HepG2 (cell line): ENCODE results near the gene HBS1L. TPM values are rescaled to one million over a fixed set of nuclear protein-coding genes. Genes with fewer than 3 reads are reported as not detected.

ENCODE experiments used
- ATAC-seq: fragments of 200-7000 bp; cut with Tn5 transposase; 3 replicates; pipeline ENCODE4 v1.9.1; 2020; ENCODE audit warnings: mild to moderate bottlenecking, moderate library complexity
- BruUV-seq: library from RNA; stranded (reverse); fragments of 400-500 nt; replicated peaks from 2 replicates; lab custom pipeline; 2021; lab: Mats Ljungman, UMichigan
- CTCF ChIA-PET: fragments of 300-600 bp; formaldehyde crosslinking; extraction: SDS; loops from one replicate; lab custom pipeline; 2021; ENCODE audit warnings: low total read pairs, inconsistent platforms, low intra/inter-chr PET ratio; lab: Yijun Ruan, JAX
- POLR2A ChIA-PET: fragments of 350-600 bp; sonication (Branson Sonifier 250); formaldehyde crosslinking; loops from one replicate; lab custom pipeline; 2020; ENCODE audit warnings: antibody characterized with exemption, inconsistent platforms; lab: Yijun Ruan, JAX
- DNase-seq: peaks from one replicate; pipeline ENCODE4 v3.0.0-alpha.2; 2015; ENCODE audit warnings: low spot score
- FAIRE-seq: peaks from 3 replicates; lab custom pipeline; 2011; peaks lifted over from hg19 to GRCh38; lab: Jason Lieb, UNC
- H2AFZ ChIP-seq: one replicate; pipeline ENCODE4 v1.6.1; 2011; ENCODE audit warnings: low read length, inconsistent platforms
- H3K27ac ChIP-seq: fragments of 300-600 bp; 3 replicates; pipeline ENCODE4 v1.8.0; 2011; ENCODE audit warnings: mixed run types, mild to moderate bottlenecking, mixed read lengths, low read length, inconsistent platforms; ENCODE audit not compliant: insufficient read depth; ENCODE audit errors: extremely low read length
- H3K27me3 ChIP-seq, 2 experiments: fragments of 200-600 bp in 1 of 2; 2 replicates in 1 of 2; 3 replicates in 1 of 2; pipeline versions ENCODE4 v1.6.0 to v1.8.0; 2011; ENCODE audit warnings: low read length in 2 of 2, mild to moderate bottlenecking in 2 of 2, moderate library complexity in 2 of 2, inconsistent platforms in 1 of 2; ENCODE audit not compliant: insufficient read depth in 2 of 2, control insufficient read depth in 1 of 2
- H3K36me3 ChIP-seq, 2 experiments: fragments of 200-600 bp in 1 of 2; replicated peaks in 1 of 2; 2 replicates in 1 of 2; 3 replicates in 1 of 2; pipeline versions ENCODE4 v1.5.1 to v1.8.0; 2011; ENCODE audit warnings: low read length in 2 of 2, inconsistent platforms in 1 of 2; ENCODE audit not compliant: insufficient read depth in 2 of 2, control insufficient read depth in 1 of 2
- H3K4me1 ChIP-seq: 2 replicates; pipeline ENCODE4 v1.5.1; 2012; ENCODE audit warnings: low read length, inconsistent platforms; ENCODE audit not compliant: insufficient read depth
- H3K4me2 ChIP-seq: 2 replicates; pipeline ENCODE4 v1.6.0; 2011; ENCODE audit warnings: low read depth, low read length, inconsistent platforms
- H3K4me3 ChIP-seq, 3 experiments: fragments of 200-600 bp in 1 of 3; sonication (generic), shearing (Covaris generic) in 1 of 3; replicated peaks in 1 of 3; 2 replicates each; pipeline ENCODE4 v1.5.1; 2011 to 2016; ENCODE audit warnings: low read length in 3 of 3, inconsistent platforms in 2 of 3, low read depth in 2 of 3, mild to moderate bottlenecking in 2 of 3, control low read depth in 1 of 3, mixed read lengths in 1 of 3; ENCODE audit not compliant: insufficient read depth in 1 of 3
- H3K79me2 ChIP-seq: one replicate; pipeline ENCODE4 v1.6.1; 2011; ENCODE audit warnings: low read length, inconsistent platforms; ENCODE audit not compliant: insufficient read depth
- H3K9ac ChIP-seq: 2 replicates; pipeline ENCODE4 v1.6.0; 2011; ENCODE audit warnings: mild to moderate bottlenecking, low read depth, low read length, inconsistent platforms; ENCODE audit not compliant: insufficient read depth
- H3K9me3 ChIP-seq: 2 replicates; pipeline ENCODE4 v1.5.1; 2012; ENCODE audit warnings: mild to moderate bottlenecking, low read length
- H4K20me1 ChIP-seq: 2 replicates; pipeline ENCODE4 v1.6.0; 2011; ENCODE audit warnings: inconsistent platforms, mild to moderate bottlenecking, low read length, moderate library complexity; ENCODE audit not compliant: insufficient read depth
- ATF1 ChIP-seq: IDR thresholded peaks from 2 replicates; pipeline ENCODE4 v1.6.1; 2016; ENCODE audit warnings: mild to moderate bottlenecking, control low read depth
- HNF1A ChIP-seq, 2 experiments: sonication (generic) in 1 of 2; formaldehyde crosslinking in 1 of 2; IDR thresholded peaks; 2 replicates each; pipeline versions ENCODE4 v1.4.0 to v1.6.1; 2016 to 2020; ENCODE audit warnings: borderline replicate concordance in 1 of 2, low read depth in 1 of 2, mild to moderate bottlenecking in 1 of 2, missing genetic modification reagents in 1 of 2
- ZBED4 ChIP-seq: sonication (generic); formaldehyde crosslinking; IDR thresholded peaks from 2 replicates; pipeline ENCODE4 v1.4.0; 2020; ENCODE audit warnings: missing genetic modification reagents, borderline replicate concordance
- ZNF615 ChIP-seq: sonication (generic); formaldehyde crosslinking; IDR thresholded peaks from 2 replicates; pipeline ENCODE4 v1.5.0; 2020; ENCODE audit warnings: mild to moderate bottlenecking, missing genetic modification reagents, borderline replicate concordance
- WGBS: methylation state at CpG from one replicate; pipeline ENCODE4 v1.1.6; 2017; ENCODE audit warnings: low lambda C conversion rate; 5-methylcytosine and 5-hydroxymethylcytosine counted together
- in situ Hi-C: cut with HindIII; loops from 2 replicates; pipeline ENCODE4 v1.10.0; 2017; ENCODE audit warnings: low pct_unique_long_range_greater_than_20kb; ENCODE audit not compliant: extremely low pct_ligation_motif_present
- intact Hi-C: fragments of 100-400 bp; cut with micrococcal nuclease; formaldehyde crosslinking; loops from one replicate; pipeline ENCODE4 v1.10.0; 2022; ENCODE audit not compliant: unreplicated experiment
- polyA plus RNA-seq, 8 experiments: library from polyadenylated mRNA; depleted of rRNA in 3 of 8; stranded (reverse) in 7 of 8; unstranded in 1 of 8; fragments of >200 nt; fragmentation: Illumina TruSeq in 4 of 8; extraction: Trizol in 4 of 8; gene quantifications; 2 replicates each; pipeline versions ENCODE4 v1.2.1 to v1.2.3, GENCODE V29; 2011 to 2016; ENCODE audit warnings: low read depth in 4 of 8, missing spikeins in 1 of 8, mixed read lengths in 1 of 8; ENCODE audit not compliant: insufficient read depth in 1 of 8
- total RNA-seq, 5 experiments: library from RNA; depleted of rRNA; stranded (reverse); fragments of >200 nt; fragmentation: Illumina TruSeq; extraction: Trizol; gene quantifications; 2 replicates each; pipeline ENCODE4 v1.2.3, GENCODE V29; 2016; ENCODE audit warnings: low read depth in 1 of 5

HBS1L gene
- total and polyA plus RNA-seq, 2 of the 13 experiments (the other 11 are each of a cell fraction or from before 2014, with no cell fraction given): 44.1 to 138 TPM

- Histone ChIP-seq H3K27me3 (no peaks in the 10 kb centered on the region; a peak in 1 of 5 replicates), H2AFZ (no peak overlapping the region), H3K36me3 (peaks cover 5 to 14% of the 10 kb centered on the region in 2 experiments), H4K20me1 (peaks cover 6% of the 10 kb centered on the region; the same call in 1 of the 2 replicates), H3K79me2 (peaks cover 59% of the 10 kb centered on the region), H3K9me3 (no peaks in the 10 kb centered on the region), H3K9ac (peak overlapping the region; percentile 95), H3K4me3 (peak overlapping the region; percentile 83 to 93 (median 86); a peak in 5 of 6 replicates), H3K4me1 (peaks cover 27% of the 10 kb centered on the region), H3K4me2 (peak overlapping the region; percentile 66), H3K27ac (peak overlapping the region; percentile 83)
- WGBS: 14% methylated on average over 2 of the region's 2 CpGs
- FAIRE-seq (no peak), ATAC-seq (no peak), DNase-seq (no peak)
- in situ Hi-C loops: no loop called here
- TF ChIP-seq ZBED4 (CRISPR knock-in tag) (no peak), ATF1 (CRISPR knock-in tag) (0 out of 2 replicates have a peak, but pooled peaks have one; percentile 7), ZNF615 (no peak), HNF1A (IDR thresholded peaks at IDR 0.05; ENCODE audit: low read depth) (no peak), HNF1A (CRISPR knock-in tag; IDR thresholded peaks at IDR 0.05; ENCODE audit: borderline replicate concordance) (no peak)
- ChIA-PET POLR2A (no interaction called here), CTCF (no interaction called here)
- TSS peak; percentile 68 for BruUV-seq
- intact Hi-C loops: no loop called here
These were observed 1.2 kb downstream of the HBS1L start for GRCh38 chr6:135053406-135053805.
